ENCODE data around the gene CSTF1.

- TF ChIP-seq POLR2A (IDR thresholded peaks at IDR 0.05; ENCODE audit: low read length) (no peak), GATA1 (IDR thresholded peaks at IDR 0.05; ENCODE audit: low read depth, low read length) (no peak)
Observed at GRCh38 chr20:56426026-56426425, 33.6 kb downstream of the CSTF1 start.

Measured in erythroblast (primary cell).